A549 (cell line): Measurements from ENCODE around the gene CHAF1A.

Source experiments
- CTCF ChIP-seq: fragments of >200 bp; sonication (Bioruptor Twin); formaldehyde crosslinking; IDR thresholded peaks from 3 replicates; pipeline ENCODE4 v1.5.1; 2016
- EHMT2 ChIP-seq: fragments of 200-600 bp; sonication (generic); IDR thresholded peaks from 2 replicates; pipeline ENCODE4 v1.6.1; 2016; ENCODE audit warnings: antibody characterized with exemption, low read depth, mild to moderate bottlenecking, moderate library complexity
- EP300 ChIP-seq, 2 experiments: fragments of >200 bp; sonication (Bioruptor Twin); formaldehyde crosslinking; IDR thresholded peaks; 2 replicates in 1 of 2; 3 replicates in 1 of 2; pipeline ENCODE4 v1.6.1; 2016 to 2017
- ESRRA ChIP-seq: fragments of 150-350 bp; IDR thresholded peaks from 2 replicates; pipeline ENCODE4 v1.6.1; 2014; ENCODE audit warnings: mild to moderate bottlenecking, low read length, borderline replicate concordance
- FOSL2 ChIP-seq, 2 experiments: fragments of 450-650 bp in 1 of 2; fragments of >200 bp in 1 of 2; sonication (Bioruptor Twin) in 1 of 2; formaldehyde crosslinking; IDR thresholded peaks; 2 replicates each; pipeline versions ENCODE4 v1.5.0 to v1.6.1; 2016 to 2020; ENCODE audit warnings: mild to moderate bottlenecking in 1 of 2, moderate library complexity in 1 of 2
- HDAC2 ChIP-seq: fragments of 200-600 bp; sonication (generic); IDR thresholded peaks from 2 replicates; pipeline ENCODE4 v1.6.1; 2016
- POLR2AphosphoS2 ChIP-seq: conservative IDR thresholded peaks from 2 replicates; pipeline ENCODE4 v1.6.1; 2012; ENCODE audit warnings: low read length, improper control_type of control experiment, inconsistent platforms
- RAD21 ChIP-seq, 2 experiments: fragments of >200 bp in 1 of 2; sonication (Bioruptor Twin) in 1 of 2; formaldehyde crosslinking in 1 of 2; IDR thresholded peaks in 1 of 2; conservative IDR thresholded peaks in 1 of 2; 2 replicates in 1 of 2; 3 replicates in 1 of 2; pipeline ENCODE4 v1.6.1; 2012 to 2018; ENCODE audit warnings: inconsistent platforms in 1 of 2
- REST ChIP-seq: fragments of 200-600 bp; sonication (generic); IDR thresholded peaks from 2 replicates; pipeline ENCODE4 v1.6.1; 2016; ENCODE audit warnings: antibody characterized with exemption, mild to moderate bottlenecking, moderate library complexity
- RFX5 ChIP-seq: fragments of 450-650 bp; IDR thresholded peaks from 2 replicates; pipeline ENCODE4 v1.7.1; 2014; ENCODE audit warnings: antibody characterized with exemption, mild to moderate bottlenecking, moderate library complexity
- SMC3 ChIP-seq: fragments of >200 bp; sonication (Bioruptor Twin); formaldehyde crosslinking; IDR thresholded peaks from 3 replicates; pipeline ENCODE4 v1.6.1; 2018; ENCODE audit warnings: inconsistent platforms
- TP53 ChIP-seq: fragments of 250-450 bp; sonication (Bioruptor Pico); IDR thresholded peaks from 2 replicates; pipeline ENCODE4 v1.5.0; 2021; ENCODE audit warnings: mild to moderate bottlenecking, moderate library complexity

GRCh38 chr19:4491446-4491845 lies 89.0 kb downstream of the CHAF1A start:
- TF ChIP-seq CTCF (no peak), HDAC2 (no peak), EP300 (IDR thresholded peaks at IDR 0.05) (no peak), TP53 (no peak), POLR2AphosphoS2 (no peak), RAD21 (conservative IDR thresholded peaks at IDR 0.05 in 1 of 2, IDR thresholded peaks at IDR 0.05 in 1 of 2) (no peak), REST (no peak), RFX5 (no peak), SMC3 (no peak), EHMT2 (no peak), FOSL2 (IDR thresholded peaks at IDR 0.05) (no peak), FOSL2 (CRISPR knock-in tag; IDR thresholded peaks at IDR 0.05) (no peak), ESRRA (no peak)
